ENCODE results near the gene E2F4. TPM values are rescaled to one million over a fixed set of nuclear protein-coding genes. Genes with fewer than 3 reads are reported as not detected.
A peak's percentile ranks its signal among the peaks of the same experiment; 100 is the strongest.

The E2F4 gene
- total and polyA plus RNA-seq, 9 of the 15 experiments (the other 6 are each of a cell fraction or from before 2014, with no cell fraction given) = 9.7 to 139 (median 106) TPM

- no peak overlapping the region for H3K4me2 ChIP-seq (ENCODE audit: insufficient read depth, low read length)
- H3K79me2 ChIP-seq (ENCODE audit: control insufficient read depth, insufficient read depth, low read length) = no peaks in the 10 kb centered on the region
- H2AFZ ChIP-seq (ENCODE audit: low read depth, low read length) = no peak overlapping the region
- BruUV-seq (replicated peaks) = no TSS peak
- DNase-seq (ENCODE audit: extremely low read depth in 1 of 4, low spot score in 3 of 4) (no peak), FAIRE-seq (no peak), ATAC-seq (no peak)
- no peaks in the 10 kb centered on the region for H3K27me3 ChIP-seq (ENCODE audit: control insufficient read depth in 2 of 2, insufficient read depth in 2 of 2, low read length in 2 of 2)
- H3K36me3 ChIP-seq (ENCODE audit: control insufficient read depth, insufficient read depth, low read length) = peaks cover 62% of the 10 kb centered on the region
- H3K27ac ChIP-seq (ENCODE audit: extremely low read depth, low read depth, low read length) = no peak overlapping the region
- H3K9me3 ChIP-seq (replicated peaks; ENCODE audit: control insufficient read depth, insufficient read depth, low read depth, low read length) = no peaks in the 10 kb centered on the region
- H3K4me1 ChIP-seq (replicated peaks in 1 of 2; ENCODE audit: control insufficient read depth in 2 of 2, insufficient read depth in 2 of 2, low read length in 2 of 2) = peaks cover 0 to 26% of the 10 kb centered on the region in 2 experiments; a peak in 2 of 5 replicates
- H4K20me1 ChIP-seq (replicated peaks; ENCODE audit: control insufficient read depth, insufficient read depth, low read length) = no peaks in the 10 kb centered on the region
- TF ChIP-seq HES1 (IDR thresholded peaks at IDR 0.05; ENCODE audit: low read depth) (no peak), CEBPB (tag; IDR thresholded peaks at IDR 0.05) (peak; percentile 19; the same call in 1 of the 2 replicates)
- no peaks in the 10 kb centered on the region for H3K9me1 ChIP-seq (ENCODE audit: control insufficient read depth, insufficient read depth, low read length)
- POLR2A ChIA-PET = no interaction called here
- CTCF ChIA-PET (ENCODE audit: low intra/inter-chr PET ratio) = no interaction called here
- in situ Hi-C loops (cut with MboI) (no loop called here), intact Hi-C loops (cut with micrococcal nuclease) (no loop called here)
- no peak overlapping the region for H3K4me3 ChIP-seq
- H3K9ac ChIP-seq (ENCODE audit: insufficient read depth in 1 of 2, low read depth in 2 of 2, low read length in 2 of 2) = no peak overlapping the region
- WGBS (ENCODE audit: insufficient coverage, low coverage, missing lambda C conversion rate) = 93% methylated on average over 4 of the region's 4 CpGs
Observed at GRCh38 chr16:67147437-67148140, 44.4 kb upstream of the E2F4 start.

- WGBS (ENCODE audit: insufficient coverage, low coverage, missing lambda C conversion rate) = 100% methylated on average over 2 of the region's 2 CpGs
- no peak overlapping the region for H3K27ac ChIP-seq (ENCODE audit: extremely low read depth, low read depth, low read length)
- no peak for TF ChIP-seq NFIC (IDR thresholded peaks at IDR 0.05)
- no peaks in the 10 kb centered on the region for H4K20me1 ChIP-seq (replicated peaks; ENCODE audit: control insufficient read depth, insufficient read depth, low read length)
- CTCF ChIA-PET (ENCODE audit: low intra/inter-chr PET ratio) = no interaction called here
- no peak for ATAC-seq
- H3K4me2 ChIP-seq (ENCODE audit: insufficient read depth, low read length) = no peak overlapping the region
- no peak overlapping the region for H3K9ac ChIP-seq (ENCODE audit: insufficient read depth in 1 of 2, low read depth in 2 of 2, low read length in 2 of 2)
- intact Hi-C loops (cut with micrococcal nuclease) = no loop called here
- in situ Hi-C loops (cut with MboI) = no loop called here
- POLR2A ChIA-PET = no interaction called here
- no peak overlapping the region for H2AFZ ChIP-seq (ENCODE audit: low read depth, low read length)
- BruUV-seq (replicated peaks) = no TSS peak
- FAIRE-seq = no peak
- H3K36me3 ChIP-seq (ENCODE audit: control insufficient read depth, insufficient read depth, low read length) = peaks cover 56% of the 10 kb centered on the region
- H3K4me1 ChIP-seq (replicated peaks in 1 of 2; ENCODE audit: control insufficient read depth in 2 of 2, insufficient read depth in 2 of 2, low read length in 2 of 2) = peaks cover 0 to 26% of the 10 kb centered on the region in 2 experiments; a peak in 2 of 5 replicates
- H3K79me2 ChIP-seq (ENCODE audit: control insufficient read depth, insufficient read depth, low read length) = no peaks in the 10 kb centered on the region
- H3K4me3 ChIP-seq = no peak overlapping the region
- H3K27me3 ChIP-seq (ENCODE audit: control insufficient read depth in 2 of 2, insufficient read depth in 2 of 2, low read length in 2 of 2) = no peaks in the 10 kb centered on the region
- H3K9me1 ChIP-seq (ENCODE audit: control insufficient read depth, insufficient read depth, low read length) = no peaks in the 10 kb centered on the region
- H3K9me3 ChIP-seq (replicated peaks; ENCODE audit: control insufficient read depth, insufficient read depth, low read depth, low read length) = no peaks in the 10 kb centered on the region
- no peak for DNase-seq (ENCODE audit: extremely low read depth in 1 of 4, low spot score in 3 of 4)
Observed at GRCh38 chr16:67148221-67148620, 43.7 kb upstream of the E2F4 start.
